HEK293 (cell line): ENCODE data around the gene TNFSF13B.

ENCODE experiments used
- ATF2 ChIP-seq: fragments of 450-650 bp; formaldehyde crosslinking; IDR thresholded peaks from 2 replicates; pipeline ENCODE4 v1.5.1; 2016; ENCODE audit warnings: missing biosample characterization, missing genetic modification characterization, low read depth
- ZNF10 ChIP-seq: fragments of 450-650 bp; formaldehyde crosslinking; IDR thresholded peaks from 2 replicates; pipeline ENCODE4 v1.5.1; 2017; ENCODE audit warnings: missing biosample characterization, missing genetic modification characterization
- ZNF155 ChIP-seq: fragments of 450-650 bp; formaldehyde crosslinking; IDR thresholded peaks from 2 replicates; pipeline ENCODE4 v1.5.1; 2016; ENCODE audit warnings: missing biosample characterization, missing genetic modification characterization
- ZNF23 ChIP-seq: fragments of 450-650 bp; formaldehyde crosslinking; IDR thresholded peaks from 2 replicates; pipeline ENCODE4 v1.5.1; 2016; ENCODE audit warnings: missing biosample characterization, missing genetic modification characterization, borderline replicate concordance
- ZNF707 ChIP-seq: fragments of 450-650 bp; formaldehyde crosslinking; IDR thresholded peaks from 2 replicates; pipeline ENCODE4 v1.5.1; 2016; ENCODE audit warnings: missing biosample characterization, missing genetic modification characterization
- ZNF791 ChIP-seq: fragments of 450-650 bp; formaldehyde crosslinking; IDR thresholded peaks from 2 replicates; pipeline ENCODE4 v1.5.1; 2016; ENCODE audit warnings: missing biosample characterization, missing genetic modification characterization

The TNFSF13B gene

DNA sequence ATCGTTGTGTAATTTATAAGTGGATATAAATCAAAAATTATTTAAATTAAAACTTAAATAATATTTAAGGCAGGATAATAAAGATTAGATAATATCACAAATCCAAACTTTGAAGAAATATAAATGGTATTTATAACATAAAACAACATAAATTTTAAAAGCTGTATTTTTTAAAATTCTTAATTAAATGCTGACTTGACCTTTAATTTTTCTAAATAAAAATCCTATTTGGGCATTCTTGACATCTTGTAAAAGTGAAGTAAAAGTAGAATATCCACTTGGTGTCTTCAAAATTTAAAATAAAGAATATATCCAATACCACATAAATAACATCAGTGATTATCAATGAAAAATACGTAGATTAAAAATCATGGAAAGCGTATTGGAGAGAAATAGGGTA is 87.7 kb downstream of the TNFSF13B start (continued):
- TF ChIP-seq ATF2 (tag by site-specific recombination) (no peak), ZNF791 (tag by site-specific recombination) (no peak), ZNF707 (tag by site-specific recombination) (no peak), ZNF23 (tag by site-specific recombination) (no peak), ZNF155 (tag by site-specific recombination) (no peak), ZNF10 (tag by site-specific recombination) (no peak)
